G401 (cell line): ENCODE results near the gene JPH2. TPM values are rescaled to one million over a fixed set of nuclear protein-coding genes. Genes with fewer than 3 reads are reported as not detected.
"Not testable (repeated sequence)": the region's sequence is repeated elsewhere in the genome, so short reads cannot be mapped to it uniquely, and the experiment has no call there.

Experiments
- DNase-seq: peaks from one replicate; pipeline ENCODE4 v3.0.0-alpha.2; 2015; ENCODE audit warnings: low spot score
- in situ Hi-C: cut with HindIII; loops from 2 replicates; pipeline ENCODE4 v1.10.0; 2016; ENCODE audit warnings: low sequenced_read_pairs, mixed read lengths
- total RNA-seq: library from RNA; depleted of rRNA; stranded (reverse); fragments of >200 nt; shearing (Covaris generic); gene quantifications from 2 replicates; pipeline ENCODE4 v1.2.3, GENCODE V29; 2014

Gene JPH2
- total RNA-seq, 1 experiment from 2014 or later: 0.24 TPM

GRCh38 chr20:44135417-44136204, 51.4 kb downstream of the JPH2 start:
- DNase-seq: no peak
- in situ Hi-C loops: no loop called here

DNA sequence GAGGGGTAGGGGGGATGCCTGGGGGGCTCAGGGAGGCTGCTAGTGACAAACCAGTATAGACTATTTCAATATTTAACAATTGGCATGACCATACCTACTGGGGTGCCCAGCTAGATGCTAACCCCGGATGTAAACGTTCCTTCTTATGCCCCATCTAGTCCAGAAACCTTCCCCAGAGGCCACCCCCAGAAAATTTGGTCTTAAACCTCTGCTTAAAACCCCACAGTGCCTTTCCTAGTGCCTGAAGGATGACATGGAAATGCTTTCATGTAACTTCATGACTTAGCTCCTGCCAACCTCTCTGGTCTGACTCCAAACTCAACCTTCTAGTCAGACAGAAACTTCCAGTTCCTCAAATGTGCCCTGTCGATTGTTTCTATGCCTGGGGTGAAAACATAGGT, 52.0 kb downstream of the JPH2 start:
- DNase-seq: no peak
- in situ Hi-C loops: no loop called here

GRCh38 chr20:44133424-44133823, 53.6 kb downstream of the JPH2 start:
- in situ Hi-C loops: no loop called here
- no peak for DNase-seq

- in situ Hi-C loops: no loop called here
- no peak for DNase-seq
These were observed 55.3 kb downstream of the JPH2 start for GRCh38 chr20:44131704-44132103.

- in situ Hi-C loops: no loop called here
- no peak for DNase-seq
These were observed 56.9 kb downstream of the JPH2 start for GRCh38 chr20:44129911-44130718.

- in situ Hi-C loops, DNase-seq: not testable (repeated sequence)
These were observed 57.7 kb downstream of the JPH2 start for GRCh38 chr20:44129300-44129699.

- no peak for DNase-seq
- in situ Hi-C loops: no loop called here
These were observed 60.5 kb downstream of the JPH2 start for GRCh38 chr20:44126445-44126844.

GRCh38 chr20:44125332-44126127, 61.5 kb downstream of the JPH2 start:
- in situ Hi-C loops: no loop called here

DNA sequence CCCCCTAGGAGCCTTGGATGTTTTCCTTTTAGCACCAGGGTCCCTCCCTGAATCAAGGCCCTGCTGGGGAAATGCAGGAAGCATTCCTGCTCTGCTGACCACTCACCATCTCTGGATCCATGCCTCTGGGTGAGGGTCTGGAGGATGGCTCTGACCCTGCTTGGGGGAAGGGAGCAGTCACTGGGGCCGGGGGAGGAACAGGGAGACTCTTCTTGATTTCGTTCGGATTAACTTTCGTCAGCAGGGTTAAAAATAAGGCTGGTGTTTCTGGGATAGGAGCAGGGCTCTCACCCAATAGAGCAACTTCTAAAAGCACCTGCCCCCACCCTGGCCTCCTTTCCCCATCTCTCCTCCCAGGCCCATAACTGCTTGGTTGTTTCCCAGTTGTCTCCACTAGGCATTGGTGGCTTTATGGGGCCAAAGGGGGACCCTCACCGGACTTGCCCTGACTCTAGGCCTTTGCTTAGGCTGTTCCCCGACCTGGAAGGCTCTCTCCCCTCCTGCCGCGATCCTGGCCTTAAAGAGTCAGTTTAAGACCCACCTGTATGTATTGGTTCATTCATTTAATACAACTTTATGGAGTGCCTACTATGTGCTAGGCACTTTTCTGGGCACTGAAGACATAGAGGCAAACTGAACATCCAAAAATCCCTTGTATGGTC, 63.0 kb downstream of the JPH2 start:
- no peak for DNase-seq
- in situ Hi-C loops: no loop called here

More at GRCh38 chr20:44125332-44126127, 61.5 kb downstream of the JPH2 start:
- DNase-seq: no peak

GRCh38 chr20:44123251-44123650, 63.7 kb downstream of the JPH2 start:
- in situ Hi-C loops: no loop called here
- DNase-seq: no peak

DNA sequence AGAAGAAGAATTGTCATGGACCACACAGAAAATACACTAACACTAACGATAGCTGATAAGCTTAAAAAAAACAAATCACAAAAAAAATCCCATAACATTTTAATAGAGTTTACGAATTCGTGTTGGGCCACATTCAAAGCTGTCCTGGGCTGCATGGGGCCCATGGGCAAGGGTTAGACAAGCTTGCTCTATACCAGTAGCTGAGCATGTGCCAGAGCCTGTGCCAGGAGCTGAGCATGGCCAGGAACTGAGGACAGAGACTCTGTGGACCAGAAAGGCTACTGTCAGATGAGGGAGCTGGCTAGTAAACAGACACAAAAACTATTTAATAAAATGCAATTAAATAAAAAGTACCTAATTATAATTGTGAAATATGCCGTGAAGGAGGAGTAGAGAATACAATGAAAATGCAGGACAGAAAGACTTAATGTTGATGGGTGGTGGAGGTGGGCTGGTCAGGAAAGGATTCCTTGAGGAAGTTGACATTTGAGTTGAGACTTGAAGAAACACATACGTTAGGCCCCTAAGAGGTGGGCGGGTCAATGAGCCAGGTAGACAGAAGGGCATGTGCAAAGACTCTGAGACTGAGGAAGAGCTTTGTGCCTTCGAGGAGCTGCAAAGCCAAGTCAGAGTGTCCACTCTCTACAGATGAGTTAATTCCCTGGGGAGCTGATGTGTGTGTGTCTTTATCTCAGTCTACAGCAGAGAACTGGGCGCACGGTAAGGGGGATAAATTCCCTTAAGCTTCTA, 66.1 kb downstream of the JPH2 start:
- in situ Hi-C loops: no loop called here
- no peak for DNase-seq

DNA sequence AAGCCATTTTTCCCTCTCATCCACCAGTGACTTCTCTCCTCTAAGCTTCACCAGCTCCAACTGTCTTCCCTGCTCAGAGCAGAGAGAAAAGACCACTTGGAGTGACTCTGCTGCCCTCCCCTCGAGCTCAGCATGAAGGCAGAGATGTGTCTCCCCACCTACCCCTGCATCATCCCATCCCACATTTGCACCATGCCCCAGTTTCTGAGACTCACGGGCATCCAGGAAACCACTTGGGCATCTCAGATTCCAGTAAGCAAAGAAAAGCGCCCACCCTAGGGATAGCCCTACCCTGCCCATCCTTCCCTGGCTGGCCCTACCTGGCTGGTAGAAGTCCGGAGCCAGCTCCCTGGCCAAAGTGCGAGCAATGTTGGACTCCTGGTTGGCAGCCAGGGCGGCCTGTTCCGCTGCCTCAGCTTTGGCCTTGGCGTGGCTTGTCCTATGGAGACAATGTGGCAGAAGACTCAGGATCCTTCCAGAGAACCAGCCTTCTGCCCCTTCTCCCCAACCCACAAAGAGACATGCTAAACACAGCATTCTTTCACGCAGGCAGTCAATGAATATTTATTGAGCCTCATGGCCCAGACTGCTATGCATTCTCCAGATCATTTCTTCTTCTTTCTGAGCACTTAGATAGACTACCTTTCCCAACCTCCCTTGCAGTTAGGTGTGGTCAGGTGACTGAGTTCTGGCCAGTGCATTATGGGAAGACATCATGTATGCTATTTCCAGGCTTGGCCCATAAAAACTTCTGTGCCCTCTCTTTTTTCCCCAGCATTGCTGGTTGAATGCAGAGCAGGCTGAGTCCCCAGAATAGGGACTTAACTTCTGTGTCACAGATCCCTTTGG, 68.6 kb downstream of the JPH2 start:
- in situ Hi-C loops: no loop called here
- no peak for DNase-seq

GRCh38 chr20:44117296-44118184, 69.4 kb downstream of the JPH2 start:
- no peak for DNase-seq
- in situ Hi-C loops: no loop called here

GRCh38 chr20:44115762-44116644, 71.0 kb downstream of the JPH2 start:
- in situ Hi-C loops: no loop called here
- no peak for DNase-seq

DNA sequence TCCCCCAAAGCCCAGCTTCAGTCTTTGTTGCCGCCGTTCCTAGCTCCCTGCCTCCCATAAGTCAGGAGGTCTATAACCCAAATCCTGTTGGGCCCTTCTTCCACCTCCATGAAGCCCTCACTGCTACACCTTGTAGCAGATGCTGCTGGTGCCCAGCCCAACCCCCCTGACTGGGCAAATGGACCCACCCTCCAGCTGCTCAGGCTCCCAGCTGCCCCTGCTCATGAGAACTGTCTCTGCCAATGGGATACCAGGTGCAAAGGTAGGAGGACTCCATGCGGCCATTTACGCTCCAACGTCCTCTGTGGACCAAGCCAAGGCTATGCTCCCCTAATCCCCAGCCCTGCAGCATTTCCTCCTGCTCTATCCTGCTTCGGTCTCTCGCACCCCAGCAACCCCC, 71.8 kb downstream of the JPH2 start:
- in situ Hi-C loops: no loop called here
- DNase-seq: no peak
